GM23248 (cell line): ENCODE results near the gene WDR48. TPM values are rescaled to one million over a fixed set of nuclear protein-coding genes. Genes with fewer than 3 reads are reported as not detected.

Source experiments
- DNase-seq: peaks from one replicate; pipeline ENCODE4 v3.0.0-alpha.2; 2015
- H2AFZ ChIP-seq: fragments of 200-600 bp; sonication (generic); 2 replicates; pipeline ENCODE4 v1.6.1; 2016; ENCODE audit warnings: antibody characterized with exemption
- H3F3A ChIP-seq: fragments of 200-600 bp; sonication (generic); 2 replicates; pipeline ENCODE4 v1.6.1; 2016; ENCODE audit warnings: mild to moderate bottlenecking, antibody characterized with exemption, mixed run types; ENCODE audit not compliant: insufficient read depth
- H3K27ac ChIP-seq: fragments of 200-600 bp; sonication (generic); 2 replicates; pipeline ENCODE4 v1.5.1; 2016; ENCODE audit warnings: mild to moderate bottlenecking
- H3K27me3 ChIP-seq: fragments of 200-600 bp; sonication (generic); replicated peaks from 2 replicates; pipeline ENCODE4 v1.6.1; 2016; ENCODE audit warnings: mild to moderate bottlenecking; ENCODE audit not compliant: insufficient read depth
- H3K36me3 ChIP-seq: fragments of 200-600 bp; sonication (generic); 2 replicates; pipeline ENCODE4 v1.6.1; 2016; ENCODE audit warnings: low read depth, mild to moderate bottlenecking
- H3K4me1 ChIP-seq: fragments of 200-600 bp; sonication (generic); 2 replicates; pipeline ENCODE4 v1.6.1; 2016; ENCODE audit warnings: mild to moderate bottlenecking; ENCODE audit not compliant: insufficient read depth
- H3K4me2 ChIP-seq: fragments of 200-600 bp; sonication (generic); one replicate; pipeline ENCODE4 v1.6.1; 2016; ENCODE audit warnings: mild to moderate bottlenecking; ENCODE audit not compliant: unreplicated experiment
- H3K4me3 ChIP-seq: fragments of 200-600 bp; sonication (generic); 2 replicates; pipeline ENCODE4 v1.5.1; 2016; ENCODE audit warnings: mild to moderate bottlenecking
- H3K79me2 ChIP-seq: fragments of 200-600 bp; sonication (generic); 2 replicates; pipeline ENCODE4 v1.6.1; 2016; ENCODE audit warnings: mild to moderate bottlenecking; ENCODE audit not compliant: insufficient read depth
- H3K9ac ChIP-seq: fragments of 200-600 bp; sonication (generic); 2 replicates; pipeline ENCODE4 v1.6.1; 2016; ENCODE audit warnings: mild to moderate bottlenecking
- H3K9me2 ChIP-seq: fragments of 200-600 bp; sonication (generic); 2 replicates; pipeline ENCODE4 v1.6.1; 2016; ENCODE audit warnings: mixed run types, mild to moderate bottlenecking, moderate library complexity; ENCODE audit not compliant: insufficient read depth
- H3K9me3 ChIP-seq: fragments of 200-600 bp; sonication (generic); one replicate; pipeline ENCODE4 v1.6.1; 2017; ENCODE audit warnings: low read depth
- H4K20me1 ChIP-seq: fragments of 200-600 bp; sonication (generic); 2 replicates; pipeline ENCODE4 v1.6.0; 2016; ENCODE audit not compliant: insufficient read depth
- EZH2 ChIP-seq: fragments of 200-600 bp; sonication (generic); IDR thresholded peaks from 2 replicates; pipeline ENCODE4 v1.6.1; 2018; ENCODE audit warnings: antibody characterized with exemption, mild to moderate bottlenecking; ENCODE audit not compliant: insufficient read depth, poor library complexity, severe bottlenecking
- EZH2phosphoT487 ChIP-seq: fragments of 200-600 bp; sonication (generic); IDR thresholded peaks from 2 replicates; pipeline ENCODE4 v1.6.1; 2018; ENCODE audit warnings: antibody characterized with exemption, moderate library complexity, mild to moderate bottlenecking, low read depth; ENCODE audit not compliant: insufficient read depth
- WGBS, 2 experiments: methylation state at CpG; one replicate each; pipeline ENCODE4 v1.1.6; 2015 to 2017; ENCODE audit warnings: low lambda C conversion rate in 2 of 2, low coverage in 1 of 2; ENCODE audit errors: missing lambda C conversion rate in 2 of 2; 5-methylcytosine and 5-hydroxymethylcytosine counted together
- in situ Hi-C: fragments of 300-500 bp; cut with MboI; formaldehyde crosslinking; loops from 2 replicates; pipeline ENCODE4 v1.15.0; 2020
- polyA plus RNA-seq: library from polyadenylated mRNA; unstranded; fragments of >200 nt; fragmentation: Nextera tagmentation; extraction: Ambion mirVana; gene quantifications from 2 replicates; pipeline ENCODE4 v1.2.1, GENCODE V29; 2016
- total RNA-seq: library from RNA; depleted of rRNA; stranded (reverse); fragments of >200 nt; shearing (Covaris generic); gene quantifications from 2 replicates; pipeline ENCODE4 v1.2.3, GENCODE V29; 2014

The WDR48 gene
- total and polyA plus RNA-seq, 2 experiments from 2014 or later = 25.7 to 29.7 TPM

DNA sequence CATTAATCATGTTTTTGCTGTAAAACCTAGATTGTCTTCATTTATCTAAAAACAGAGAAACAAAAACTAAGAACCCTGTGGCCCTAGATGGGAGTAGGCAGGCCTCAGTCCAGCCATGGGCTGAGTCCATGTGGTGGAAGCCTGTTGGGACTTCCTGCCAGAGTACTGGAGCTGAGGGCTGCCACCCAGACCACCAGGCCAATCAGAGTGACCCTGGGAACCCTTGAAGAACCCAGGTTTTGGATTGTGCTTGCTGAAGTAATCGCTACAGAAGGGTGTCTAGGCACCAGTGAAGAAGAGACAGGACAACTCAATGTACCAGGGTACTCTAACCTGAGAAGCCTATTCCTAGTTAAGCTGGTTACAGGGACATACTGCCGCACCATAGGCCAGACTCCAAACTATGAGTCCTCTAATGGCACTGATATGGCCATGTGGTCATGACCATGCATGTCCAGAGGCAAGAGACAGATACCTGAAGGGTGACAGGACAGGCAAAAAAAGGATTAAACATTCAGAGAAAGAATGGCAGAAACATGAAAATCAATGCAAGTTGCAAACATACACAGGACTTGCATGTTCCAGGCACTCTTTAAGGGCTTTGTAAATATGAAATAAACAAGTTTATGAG is 88.6 kb downstream of the WDR48 start:
- DNase-seq = no peak
- Histone ChIP-seq H3K79me2 (peaks cover 55% of the 10 kb centered on the region), H3F3A (peaks cover 18% of the 10 kb centered on the region; the same call in 1 of the 2 replicates), H4K20me1 (no peaks in the 10 kb centered on the region; the same call in 1 of the 2 replicates), H3K36me3 (peaks cover 25% of the 10 kb centered on the region), H3K9me3 (no peaks in the 10 kb centered on the region), H3K9ac (no peak overlapping the region), H3K4me2 (no peak overlapping the region), H3K4me1 (peaks cover 19% of the 10 kb centered on the region), H3K27me3 (no peaks in the 10 kb centered on the region), H3K27ac (no peak overlapping the region), H2AFZ (no peak overlapping the region), H3K4me3 (no peak overlapping the region), H3K9me2 (no peaks in the 10 kb centered on the region)
- in situ Hi-C loops = no loop called here
- TF ChIP-seq EZH2 (no peak), EZH2phosphoT487 (no peak)
- 97% methylated on average over 2 of the region's 2 CpGs for WGBS, 2 experiments

DNA sequence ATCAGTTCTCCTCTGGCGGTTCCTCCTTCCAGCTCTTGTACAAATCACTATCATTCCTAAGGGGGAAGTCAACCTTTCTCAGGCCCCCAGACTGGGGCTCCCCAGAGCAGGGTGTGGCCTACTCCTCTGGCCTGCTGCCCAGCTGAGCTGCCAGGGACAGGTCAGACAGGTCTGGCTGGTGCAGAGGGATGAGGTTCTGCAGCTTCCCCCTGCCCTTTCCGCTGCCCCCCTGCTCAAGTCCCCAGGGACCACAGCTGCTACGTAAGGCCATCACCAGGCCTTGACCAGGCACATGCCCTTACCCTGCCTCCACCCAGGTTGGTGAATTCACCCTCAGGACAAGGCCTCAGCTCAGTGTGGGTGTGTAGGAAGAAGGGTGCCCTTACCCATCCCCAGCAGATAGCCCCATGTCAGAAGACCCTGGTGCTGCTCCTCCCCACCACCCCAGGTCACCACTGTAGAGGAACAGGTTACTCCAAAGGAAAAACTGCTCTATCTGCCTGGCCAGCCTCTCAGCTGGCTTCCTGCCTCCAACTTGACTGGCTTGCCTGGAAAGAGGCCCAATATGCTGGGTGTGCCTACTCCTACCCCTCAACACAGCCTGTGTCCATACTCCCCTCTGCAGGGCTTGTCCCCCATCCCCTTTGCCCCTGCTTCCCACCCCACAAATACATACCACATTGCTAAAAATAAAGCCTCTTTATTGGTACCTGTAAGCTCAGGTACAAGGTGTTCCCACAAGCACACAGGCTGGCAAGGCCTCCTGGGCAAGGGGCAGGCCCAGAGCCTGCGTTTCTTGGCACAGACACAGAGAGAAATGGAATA is 89.6 kb downstream of the WDR48 start:
- Histone ChIP-seq H3K9ac (no peak overlapping the region), H3K27me3 (no peaks in the 10 kb centered on the region), H3K4me2 (no peak overlapping the region), H3K9me3 (no peaks in the 10 kb centered on the region), H3K4me1 (peaks cover 28% of the 10 kb centered on the region), H3K4me3 (no peak overlapping the region), H3K27ac (no peak overlapping the region), H3K36me3 (peaks cover 33% of the 10 kb centered on the region), H4K20me1 (no peaks in the 10 kb centered on the region; the same call in none of the 2 replicates), H3K9me2 (no peaks in the 10 kb centered on the region), H3F3A (peaks cover 28% of the 10 kb centered on the region), H2AFZ (no peak overlapping the region), H3K79me2 (peaks cover 64% of the 10 kb centered on the region)
- in situ Hi-C loops = no loop called here
- DNase-seq = peak; percentile 54
- TF ChIP-seq EZH2phosphoT487 = no peak
- no peak for TF ChIP-seq EZH2
- WGBS, 2 experiments = 80 to 81% methylated on average over 4 of the region's 4 CpGs

DNA sequence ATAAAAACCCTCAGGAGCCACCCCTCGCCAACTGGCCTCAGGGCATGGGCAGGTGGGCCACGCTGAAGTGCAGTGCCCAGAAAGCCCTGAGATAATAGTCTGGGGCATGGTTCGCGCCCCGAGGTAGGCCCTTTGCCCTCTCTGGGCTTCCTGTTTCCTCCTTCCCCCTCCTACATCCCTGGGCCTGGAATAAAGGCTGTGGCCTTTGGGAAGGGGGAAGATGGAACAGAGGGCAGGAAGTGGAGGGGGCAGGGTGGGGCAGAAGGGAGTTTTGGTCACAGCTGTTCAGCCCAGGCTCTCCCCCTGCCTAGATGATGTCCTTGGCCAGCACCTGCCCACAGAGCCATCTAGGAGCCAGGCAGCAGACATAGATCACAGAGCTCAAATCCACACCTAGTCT is 90.3 kb downstream of the WDR48 start:
- no peak for DNase-seq
- TF ChIP-seq EZH2 (no peak), EZH2phosphoT487 (no peak)
- Histone ChIP-seq H3K27me3 (no peaks in the 10 kb centered on the region), H3K79me2 (peaks cover 69% of the 10 kb centered on the region), H3K36me3 (peaks cover 33% of the 10 kb centered on the region), H3K4me1 (peaks cover 33% of the 10 kb centered on the region), H3K4me2 (no peak overlapping the region), H3F3A (peaks cover 33% of the 10 kb centered on the region), H2AFZ (no peak overlapping the region), H3K9ac (no peak overlapping the region), H3K9me3 (no peaks in the 10 kb centered on the region), H4K20me1 (no peaks in the 10 kb centered on the region; the same call in none of the 2 replicates), H3K9me2 (no peaks in the 10 kb centered on the region), H3K27ac (no peak overlapping the region), H3K4me3 (no peak overlapping the region)
- in situ Hi-C loops = no loop called here
- WGBS, 2 experiments = 57 to 58% methylated on average over 5 of the region's 5 CpGs

DNA sequence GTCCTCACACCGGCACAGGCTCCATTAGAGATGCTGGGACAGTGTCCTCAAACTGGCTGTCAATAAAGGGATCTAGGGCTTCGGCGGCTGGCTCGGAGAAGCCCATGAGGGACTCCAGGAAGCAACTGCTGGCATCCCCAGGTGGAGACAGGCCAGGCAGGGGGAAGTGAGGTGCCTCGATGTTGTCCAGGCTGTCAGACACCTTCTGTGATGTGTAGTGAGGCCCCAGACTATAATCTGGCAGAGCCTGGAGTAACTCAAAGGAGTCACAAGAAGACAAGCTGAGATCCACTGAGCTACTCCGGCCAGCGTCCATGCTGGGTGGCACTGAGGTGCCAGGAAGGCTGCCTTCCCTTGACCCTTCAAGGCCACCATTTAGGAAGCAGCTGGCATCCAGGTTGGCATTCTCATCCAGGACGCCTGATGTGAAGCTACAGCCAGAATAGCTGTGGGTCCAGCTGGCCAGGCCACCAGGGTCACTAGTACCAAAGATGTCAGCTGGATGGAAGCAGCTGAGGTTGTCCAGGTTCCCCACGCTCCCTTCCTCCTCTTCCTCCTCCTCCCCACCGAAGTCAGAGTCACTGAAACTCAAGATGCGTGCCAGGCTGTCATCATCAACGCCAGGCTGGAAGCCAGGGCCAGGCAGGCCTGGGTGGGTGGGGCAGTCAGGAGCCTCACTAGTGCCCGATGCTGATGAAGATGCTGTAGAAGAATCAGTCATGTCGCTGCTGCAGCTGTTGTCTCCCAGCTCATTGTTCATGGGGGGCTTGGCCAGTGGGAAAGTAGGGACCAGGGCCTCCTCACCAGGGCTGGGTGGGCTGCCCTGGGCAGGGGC is 91.5 kb downstream of the WDR48 start:
- no peak overlapping the region for H3K4me2 ChIP-seq
- no peak overlapping the region for H2AFZ ChIP-seq
- peaks cover 43% of the 10 kb centered on the region for H3F3A ChIP-seq
- no peak overlapping the region for H3K4me3 ChIP-seq
- peak; percentile 36 for DNase-seq
- H3K36me3 ChIP-seq = peaks cover 33% of the 10 kb centered on the region
- no peaks in the 10 kb centered on the region for H3K27me3 ChIP-seq
- no peaks in the 10 kb centered on the region for H3K9me3 ChIP-seq
- H3K9ac ChIP-seq = no peak overlapping the region
- WGBS, 2 experiments = 60 to 72% methylated on average over 13 to 14 of the region's 14 CpGs
- H4K20me1 ChIP-seq = no peaks in the 10 kb centered on the region; the same call in none of the 2 replicates
- TF ChIP-seq EZH2 = no peak
- no peak for TF ChIP-seq EZH2phosphoT487
- peaks cover 45% of the 10 kb centered on the region for H3K4me1 ChIP-seq
- peaks cover 80% of the 10 kb centered on the region for H3K79me2 ChIP-seq
- no peaks in the 10 kb centered on the region for H3K9me2 ChIP-seq
- in situ Hi-C loops = no loop called here
- H3K27ac ChIP-seq = no peak overlapping the region
